ENCODE data around the gene TSR3. TPM values are rescaled to one million over a fixed set of nuclear protein-coding genes. Genes with fewer than 3 reads are reported as not detected.
"Not testable (repeated sequence)": the region's sequence is repeated elsewhere in the genome, so short reads cannot be mapped to it uniquely, and the experiment has no call there.

Gene TSR3
- total RNA-seq, 1 experiment from 2014 or later = 117 TPM

GRCh38 chr16:1330260-1330914, 21.3 kb downstream of the TSR3 start:
- H2AFZ ChIP-seq (ENCODE audit: low read length) = no peak overlapping the region
- no peaks in the 10 kb centered on the region for H3F3A ChIP-seq (ENCODE audit: low read length, unreplicated experiment)
- intact Hi-C loops (cut with micrococcal nuclease) = no loop called here
- ChIA-PET POLR2A (ENCODE audit: unreplicated experiment) (no interaction called here), CTCF (interaction anchor here (0.5 to 0.6 kb wide), 5 partner anchors 19 to 390 kb away, joined by 3 to 16 read pairs (median 5); no protein-coding TSS in a partner anchor)
- no TSS peak for BruUV-seq (replicated peaks)
- H3K36me3 ChIP-seq (ENCODE audit: low read depth, low read length) = no peaks in the 10 kb centered on the region
- no peak overlapping the region for H3K4me2 ChIP-seq (ENCODE audit: low read length)
- H3K4me1 ChIP-seq (ENCODE audit: insufficient read depth, low read length) = peaks cover 12% of the 10 kb centered on the region; the same call in 1 of the 2 replicates
- DNase-seq (peak; percentile 57), ATAC-seq (peak; percentile 34; the same call in 1 of the 2 replicates)
- no peak overlapping the region for H3K9ac ChIP-seq (ENCODE audit: low read length)
- no peak overlapping the region for H3K4me3 ChIP-seq (ENCODE audit: low read length)
- H3K79me2 ChIP-seq (ENCODE audit: low read length) = no peaks in the 10 kb centered on the region
- H4K20me1 ChIP-seq (ENCODE audit: low read length) = no peaks in the 10 kb centered on the region
- no peak overlapping the region for H3K27ac ChIP-seq (ENCODE audit: low read length)
- H3K9me3 ChIP-seq (ENCODE audit: low read length) = no peaks in the 10 kb centered on the region
- H3K27me3 ChIP-seq (ENCODE audit: low read length) = no peaks in the 10 kb centered on the region
- no peaks in the 10 kb centered on the region for H3K9me2 ChIP-seq (replicated peaks; ENCODE audit: low read length)
- peak; percentile 62 for TF ChIP-seq CTCF (conservative IDR thresholded peaks at IDR 0.05; ENCODE audit: low read depth, low read length)
- TF ChIP-seq EZH2 (IDR thresholded peaks at IDR 0.05; ENCODE audit: low read length, unreplicated experiment) = no peak

GRCh38 chr16:1328961-1329360, 22.7 kb downstream of the TSR3 start:
- H3K4me3 ChIP-seq (ENCODE audit: low read length); H3K27ac ChIP-seq (ENCODE audit: low read length); H4K20me1 ChIP-seq (ENCODE audit: low read length); POLR2A ChIA-PET (ENCODE audit: unreplicated experiment); ATAC-seq; H3F3A ChIP-seq (ENCODE audit: low read length, unreplicated experiment); H3K36me3 ChIP-seq (ENCODE audit: low read depth, low read length); H3K9me3 ChIP-seq (ENCODE audit: low read length); H3K9ac ChIP-seq (ENCODE audit: low read length); H3K27me3 ChIP-seq (ENCODE audit: low read length); H3K79me2 ChIP-seq (ENCODE audit: low read length); CTCF ChIA-PET; DNase-seq; H3K4me2 ChIP-seq (ENCODE audit: low read length); H3K9me2 ChIP-seq (replicated peaks; ENCODE audit: low read length); BruUV-seq (replicated peaks); H2AFZ ChIP-seq (ENCODE audit: low read length); intact Hi-C loops (cut with micrococcal nuclease): not testable (repeated sequence)
- H3K4me1 ChIP-seq (ENCODE audit: insufficient read depth, low read length) = peaks cover 12% of the 10 kb centered on the region; the same call in 1 of the 2 replicates

- ATAC-seq; H3K36me3 ChIP-seq (ENCODE audit: low read depth, low read length); H3K27me3 ChIP-seq (ENCODE audit: low read length); BruUV-seq (replicated peaks); H3K9me3 ChIP-seq (ENCODE audit: low read length); H4K20me1 ChIP-seq (ENCODE audit: low read length); H3F3A ChIP-seq (ENCODE audit: low read length, unreplicated experiment); H3K27ac ChIP-seq (ENCODE audit: low read length); H3K9ac ChIP-seq (ENCODE audit: low read length); POLR2A ChIA-PET (ENCODE audit: unreplicated experiment); CTCF ChIA-PET; DNase-seq; H3K4me2 ChIP-seq (ENCODE audit: low read length); H3K4me3 ChIP-seq (ENCODE audit: low read length); H3K79me2 ChIP-seq (ENCODE audit: low read length); H3K9me2 ChIP-seq (replicated peaks; ENCODE audit: low read length); intact Hi-C loops (cut with micrococcal nuclease); H2AFZ ChIP-seq (ENCODE audit: low read length): not testable (repeated sequence)
- peaks cover 12% of the 10 kb centered on the region; the same call in 1 of the 2 replicates for H3K4me1 ChIP-seq (ENCODE audit: insufficient read depth, low read length)
Observed at GRCh38 chr16:1328136-1328535, 23.5 kb downstream of the TSR3 start.

- Histone ChIP-seq H3K36me3 (ENCODE audit: low read depth, low read length) (no peaks in the 10 kb centered on the region), H3K4me2 (ENCODE audit: low read length) (no peak overlapping the region), H3K4me1 (ENCODE audit: insufficient read depth, low read length) (peaks cover 12% of the 10 kb centered on the region; the same call in 1 of the 2 replicates), H3K27ac (ENCODE audit: low read length) (no peak overlapping the region), H3K9me2 (replicated peaks; ENCODE audit: low read length) (no peaks in the 10 kb centered on the region), H3K4me3 (ENCODE audit: low read length) (no peak overlapping the region), H3K9me3 (ENCODE audit: low read length) (no peaks in the 10 kb centered on the region), H2AFZ (ENCODE audit: low read length) (no peak overlapping the region), H4K20me1 (ENCODE audit: low read length) (no peaks in the 10 kb centered on the region), H3K79me2 (ENCODE audit: low read length) (no peaks in the 10 kb centered on the region), H3K27me3 (ENCODE audit: low read length) (no peaks in the 10 kb centered on the region), H3F3A (ENCODE audit: low read length, unreplicated experiment) (no peaks in the 10 kb centered on the region), H3K9ac (ENCODE audit: low read length) (no peak overlapping the region)
- intact Hi-C loops (cut with micrococcal nuclease) = no loop called here
- ChIA-PET POLR2A (ENCODE audit: unreplicated experiment) (no interaction called here), CTCF (no interaction called here)
- DNase-seq (no peak), ATAC-seq (no peak)
- TF ChIP-seq EZH2 (IDR thresholded peaks at IDR 0.05; ENCODE audit: low read length, unreplicated experiment) = no peak
- no peak for TF ChIP-seq EZH2phosphoT487 (IDR thresholded peaks at IDR 0.05; ENCODE audit: borderline replicate concordance, low read length)
- no peak for TF ChIP-seq CTCF (conservative IDR thresholded peaks at IDR 0.05; ENCODE audit: low read depth, low read length)
- no TSS peak for BruUV-seq (replicated peaks)
Observed at GRCh38 chr16:1327619-1327947, 24.1 kb downstream of the TSR3 start.
